HepG2 (cell line): ENCODE measurements around the gene MYLK.

ENCODE experiments used
- CHD4 ChIP-seq: fragments of 200-600 bp; sonication (generic); IDR thresholded peaks from 2 replicates; pipeline ENCODE4 v1.7.0; 2017; ENCODE audit warnings: mild to moderate bottlenecking, low read length, borderline replicate concordance
- EP300 ChIP-seq, 3 experiments: sonication (generic) in 1 of 3; formaldehyde crosslinking in 1 of 3; IDR thresholded peaks; 2 replicates each; pipeline versions ENCODE4 v1.5.1 to v1.6.1; 2011 to 2020; ENCODE audit warnings: low read depth in 2 of 3, low read length in 2 of 3, borderline replicate concordance in 1 of 3, improper control_type of control experiment in 1 of 3, mild to moderate bottlenecking in 1 of 3, missing genetic modification reagents in 1 of 3, moderate library complexity in 1 of 3
- MXI1 ChIP-seq: IDR thresholded peaks from 3 replicates; pipeline ENCODE4 v1.6.1; 2012; ENCODE audit warnings: low read depth, low read length, inconsistent platforms, borderline replicate concordance
- NFRKB ChIP-seq: fragments of 450-650 bp; IDR thresholded peaks from 2 replicates; pipeline ENCODE4 v1.6.1; 2017
- PRDM15 ChIP-seq: sonication (generic); formaldehyde crosslinking; IDR thresholded peaks from 2 replicates; pipeline ENCODE4 v1.4.0; 2020; ENCODE audit warnings: missing genetic modification reagents
- SAFB2 ChIP-seq: sonication (generic); formaldehyde crosslinking; IDR thresholded peaks from 2 replicates; pipeline ENCODE4 v1.5.1; 2020; ENCODE audit warnings: missing genetic modification reagents, low read depth, mild to moderate bottlenecking, borderline replicate concordance
- TCF7L2 ChIP-seq: IDR thresholded peaks from 2 replicates; pipeline ENCODE4 v1.6.1; 2011; ENCODE audit warnings: mild to moderate bottlenecking, low read depth, low read length, moderate library complexity

GRCh38 chr3:123634149-123635051 lies 249.7 kb downstream of the MYLK start:
- no peak for TF ChIP-seq PRDM15 (CRISPR knock-in tag)
- TF ChIP-seq SAFB2 (CRISPR knock-in tag) = no peak
- no peak for TF ChIP-seq CHD4
- no peak for TF ChIP-seq EP300 (IDR thresholded peaks at IDR 0.05; ENCODE audit: low read depth in 2 of 2, low read length in 2 of 2)
- no peak for TF ChIP-seq EP300 (CRISPR knock-in tag; IDR thresholded peaks at IDR 0.05; ENCODE audit: borderline replicate concordance)
- TF ChIP-seq TCF7L2 = no peak
- no peak for TF ChIP-seq NFRKB
- no peak for TF ChIP-seq MXI1
